ENCODE data around the gene ADH6.
"Not testable (repeated sequence)": the region's sequence is repeated elsewhere in the genome, so short reads cannot be mapped to it uniquely, and the experiment has no call there.

The ADH6 gene

GRCh38 chr4:99219072-99219471 is at the start of gene ADH6:
Gene ADH6, minus strand, starts transcription at chr4:99219246. Its CDS starts 94 bp downstream, at chr4:99219152.
- DNase-seq: no peak

- no peak for DNase-seq
Measured at GRCh38 chr4:99264927-99265326, 45.9 kb upstream of the ADH6 start.

GRCh38 chr4:99252746-99253145 is 33.7 kb upstream of the ADH6 start:
- no peak for DNase-seq

GRCh38 chr4:99248714-99249113 is 29.7 kb upstream of the ADH6 start:
- DNase-seq: no peak

DNA sequence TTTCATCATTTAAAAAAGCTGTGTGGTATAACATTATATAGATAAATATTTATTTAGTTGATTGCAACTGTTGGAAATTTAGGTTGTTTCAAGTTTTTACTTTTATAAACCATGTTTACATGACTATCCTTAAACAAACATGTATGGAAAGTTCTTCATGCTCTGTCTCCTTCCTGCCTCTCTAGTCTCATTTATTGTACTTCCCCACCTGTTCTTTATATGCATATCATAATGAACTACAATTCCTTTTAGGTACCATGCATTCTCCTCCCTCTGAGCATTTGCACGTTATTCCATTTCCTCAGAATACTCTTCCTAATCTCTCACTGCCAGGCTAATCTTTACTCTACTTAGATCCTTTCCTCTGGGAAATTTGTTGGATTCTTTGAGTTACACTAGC is 16.9 kb upstream of the ADH6 start:
- peak; percentile 8 for DNase-seq

DNA sequence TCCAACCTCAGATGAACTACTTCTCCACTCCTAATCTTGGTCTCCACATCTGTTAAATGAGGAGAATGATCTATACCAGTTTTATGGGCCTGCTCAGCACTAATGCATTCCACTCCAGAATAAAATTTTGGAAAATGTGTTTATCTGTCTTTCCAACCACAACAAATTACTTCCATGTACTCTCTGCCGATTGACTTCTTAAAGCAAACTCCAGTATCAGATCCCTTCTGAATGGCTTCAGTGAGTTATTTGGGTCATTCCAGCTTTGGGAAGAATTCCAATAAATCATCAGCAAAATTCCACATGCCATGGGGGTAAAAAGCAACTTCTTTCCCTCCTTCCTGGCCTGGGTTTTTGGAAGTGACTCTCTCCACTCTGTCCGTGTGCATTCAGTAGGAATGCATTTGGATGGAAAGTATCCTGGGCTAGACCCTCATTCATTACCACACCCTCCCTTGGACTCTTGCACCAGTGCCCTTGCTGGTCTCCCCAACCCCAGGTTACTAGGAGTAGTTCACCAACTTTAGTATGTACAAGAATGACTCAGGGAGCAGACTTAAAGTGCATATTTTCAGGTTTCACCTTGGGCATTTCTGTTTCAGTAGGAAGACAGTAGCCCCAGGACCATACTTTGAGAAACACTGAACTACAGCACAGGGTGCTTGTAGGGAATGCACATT is 15.4 kb upstream of the ADH6 start:
- DNase-seq: no peak

DNA sequence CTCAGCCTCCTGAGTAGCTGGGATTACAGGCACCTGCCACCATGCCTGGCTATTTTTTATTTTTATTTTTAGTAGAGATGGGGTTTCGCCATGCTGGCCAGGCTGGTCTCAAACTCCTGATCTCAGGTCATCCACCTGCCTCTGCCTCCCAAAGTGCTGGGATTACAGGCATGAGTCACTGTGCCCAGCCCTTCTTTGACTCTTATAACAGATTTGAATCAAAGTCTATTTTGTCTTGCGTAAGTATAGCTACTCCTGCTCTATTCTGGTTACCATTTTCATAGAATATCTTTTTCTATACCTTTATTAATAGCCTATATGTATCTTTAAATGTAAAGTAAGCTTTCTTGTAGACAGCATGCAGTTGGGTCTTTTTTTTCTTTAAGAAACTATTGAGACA is 14.4 kb upstream of the ADH6 start:
- not testable (repeated sequence) for DNase-seq

DNA sequence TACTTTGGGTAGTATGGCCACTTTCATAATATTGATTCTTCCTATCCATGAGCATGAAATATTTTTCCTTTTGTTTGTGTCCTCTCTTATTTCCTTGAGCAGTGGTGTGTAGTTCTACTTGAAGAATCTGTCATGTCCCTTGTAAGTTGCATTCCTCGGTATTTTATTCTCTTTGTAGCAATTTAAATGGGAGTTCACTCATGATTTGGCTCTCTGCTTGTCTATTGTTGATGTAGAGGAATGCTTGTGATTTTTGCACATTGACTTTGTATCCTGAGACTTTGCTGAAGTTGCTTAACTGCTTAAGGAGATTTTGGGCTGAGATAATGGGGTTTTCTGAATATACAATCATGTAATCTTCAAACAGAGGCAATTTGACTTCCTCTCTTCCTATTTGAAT is 9.7 kb upstream of the ADH6 start:
- not testable (repeated sequence) for DNase-seq

- DNase-seq: not testable (repeated sequence)
Measured at GRCh38 chr4:99227646-99228045, 8.6 kb upstream of the ADH6 start.

GRCh38 chr4:99221980-99222379 is 2.9 kb upstream of the ADH6 start:
- no peak for DNase-seq

- no peak for DNase-seq
Measured at GRCh38 chr4:99219479-99219878, 433 bp upstream of the ADH6 start.

DNA sequence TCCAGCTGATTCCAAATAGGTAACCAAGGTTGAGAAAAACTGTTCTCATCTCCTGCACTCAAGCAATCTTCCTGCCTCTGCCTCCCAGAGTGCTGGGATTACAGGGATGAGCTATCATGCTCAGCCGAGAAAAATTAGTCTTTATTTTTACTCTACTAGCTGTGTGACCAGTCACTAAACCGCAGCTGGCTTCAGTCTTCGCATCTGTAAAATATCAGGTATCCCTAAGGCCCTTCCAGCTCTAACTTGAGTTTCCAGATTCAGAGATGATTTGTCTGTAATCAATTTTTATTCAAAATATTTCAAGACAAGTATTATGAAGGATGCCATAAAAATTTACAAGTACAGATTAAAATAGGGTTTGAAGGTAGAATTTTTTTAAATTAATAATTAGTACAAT is 3.5 kb downstream of the ADH6 start:
- DNase-seq: no peak

- no peak for DNase-seq
Measured at GRCh38 chr4:99210789-99211188, 8.3 kb downstream of the ADH6 start.

- no peak for DNase-seq
Measured at GRCh38 chr4:99209671-99210070, 9.4 kb downstream of the ADH6 start.

DNA sequence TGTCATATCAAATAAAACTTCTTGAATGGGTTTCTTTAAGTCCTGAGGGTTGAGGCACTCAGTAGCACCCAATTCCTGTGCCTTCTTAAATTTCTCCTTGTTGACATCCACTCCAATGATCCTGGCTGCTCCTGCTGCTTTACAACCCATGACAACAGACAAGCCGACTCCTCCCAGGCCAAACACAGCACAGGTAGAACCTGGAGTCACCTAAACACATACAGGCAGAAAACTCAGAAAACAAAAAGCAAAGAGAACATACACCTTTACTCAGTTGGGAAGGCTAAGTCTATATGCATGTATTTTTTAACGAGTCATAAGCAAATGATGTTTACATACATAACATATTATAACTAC is 10.3 kb downstream of the ADH6 start:
- no peak for DNase-seq

DNA sequence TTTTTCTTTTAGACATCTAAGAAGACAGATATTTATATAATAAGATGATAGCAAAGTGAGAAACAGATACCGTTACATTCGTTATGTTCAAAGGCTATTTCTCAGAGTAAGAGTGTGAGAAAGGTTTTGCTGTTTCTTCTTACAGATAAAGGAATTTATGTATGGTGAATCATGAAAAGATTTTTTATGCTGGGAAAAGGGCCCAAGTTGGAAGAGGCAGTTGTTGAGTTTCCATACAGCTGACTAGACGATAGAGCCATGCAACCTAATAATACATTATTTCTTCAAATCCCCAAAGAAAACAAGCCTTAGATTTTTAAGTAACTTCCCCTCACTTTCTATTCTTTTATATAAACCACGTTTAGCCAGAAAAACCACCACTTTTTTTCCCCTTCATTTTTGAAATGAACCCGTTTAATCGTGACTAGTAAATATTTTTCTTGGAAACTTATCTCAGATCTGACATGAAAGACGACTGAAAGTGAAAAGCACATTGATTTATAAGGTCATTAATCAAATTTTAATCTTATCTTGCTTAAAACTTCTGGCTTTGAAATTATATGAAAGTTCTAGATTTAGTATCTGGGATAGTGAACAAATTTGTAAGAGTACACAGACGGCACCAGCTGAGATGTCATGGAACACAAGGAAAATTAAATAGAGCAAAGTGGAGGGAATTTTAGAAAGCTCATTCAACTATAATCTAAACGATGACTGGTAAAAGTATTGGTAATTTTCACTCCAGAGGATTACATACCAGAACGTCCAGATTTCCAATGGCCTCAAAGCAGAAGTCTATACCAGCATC is 10.9 kb downstream of the ADH6 start:
- DNase-seq: no peak

DNA sequence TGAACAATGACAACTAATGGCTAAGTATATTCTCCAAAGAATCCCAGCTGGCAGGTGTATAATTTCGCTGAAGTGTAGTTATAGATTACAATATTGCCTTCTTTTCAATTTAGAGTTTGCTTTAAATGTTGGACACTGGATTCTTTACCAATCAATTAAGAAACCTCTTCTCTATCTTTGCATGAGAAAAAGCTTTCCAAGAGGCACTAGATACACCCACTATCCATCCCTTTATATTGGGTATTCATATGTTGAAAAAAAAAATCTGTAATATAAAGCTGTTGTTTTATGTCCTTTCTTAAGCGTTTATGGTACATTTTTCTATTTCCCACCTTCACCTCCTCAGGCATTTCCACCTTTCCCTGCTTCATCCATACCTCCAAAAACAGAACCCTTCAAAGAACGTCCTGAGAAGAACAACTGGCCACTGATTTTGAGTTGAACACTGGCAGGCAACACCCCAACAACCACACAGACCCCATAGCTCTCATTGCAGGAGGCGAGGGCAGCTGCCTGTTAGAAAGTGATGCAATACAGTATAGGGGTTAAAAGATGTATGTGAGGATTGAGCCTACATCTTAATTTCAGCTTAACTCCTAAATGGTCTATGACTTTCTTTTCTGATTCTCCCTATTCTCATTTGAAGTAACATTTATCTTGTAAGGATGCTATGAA is 11.8 kb downstream of the ADH6 start:
- DNase-seq: no peak

DNA sequence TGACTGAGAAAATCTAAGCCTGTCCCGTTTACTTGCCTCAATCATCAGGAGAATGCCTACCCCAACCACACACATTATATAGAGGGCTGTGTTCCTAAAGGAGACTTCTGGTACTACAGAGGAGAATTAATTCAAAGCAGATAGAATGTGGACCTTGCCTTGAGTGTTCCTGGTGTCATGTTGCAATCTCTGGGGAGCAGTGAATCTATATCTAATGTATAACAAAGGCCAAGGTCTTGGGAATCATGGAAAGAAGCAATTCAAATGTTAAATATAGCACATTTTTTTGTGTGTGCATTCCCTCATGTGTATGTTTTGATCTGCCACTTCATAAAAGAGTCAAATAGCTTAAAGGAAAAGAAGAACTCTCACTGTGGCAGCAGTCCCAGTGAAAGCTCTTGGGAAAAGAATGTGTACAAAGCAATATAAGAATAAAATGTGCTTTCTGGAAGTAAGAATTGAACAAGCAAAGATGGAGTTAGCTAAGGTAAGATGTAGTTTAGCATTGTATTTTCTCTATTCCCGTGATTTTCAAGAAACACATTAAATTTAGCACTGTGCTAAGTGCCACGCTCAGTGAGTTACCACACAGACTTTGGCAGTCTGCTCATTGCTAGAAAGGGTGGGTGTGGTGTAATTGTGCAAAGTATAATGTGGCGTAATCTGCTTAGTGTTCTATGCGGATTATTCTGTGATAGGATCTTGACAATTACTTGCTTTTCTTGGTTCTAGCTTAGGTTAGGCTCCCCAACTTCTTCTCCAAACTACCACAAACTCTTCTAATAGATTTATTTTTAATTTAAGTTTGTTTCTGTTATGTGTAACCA is 13.7 kb downstream of the ADH6 start:
- no peak for DNase-seq

- DNase-seq: no peak
Measured at GRCh38 chr4:99202536-99202935, 16.5 kb downstream of the ADH6 start.

DNA sequence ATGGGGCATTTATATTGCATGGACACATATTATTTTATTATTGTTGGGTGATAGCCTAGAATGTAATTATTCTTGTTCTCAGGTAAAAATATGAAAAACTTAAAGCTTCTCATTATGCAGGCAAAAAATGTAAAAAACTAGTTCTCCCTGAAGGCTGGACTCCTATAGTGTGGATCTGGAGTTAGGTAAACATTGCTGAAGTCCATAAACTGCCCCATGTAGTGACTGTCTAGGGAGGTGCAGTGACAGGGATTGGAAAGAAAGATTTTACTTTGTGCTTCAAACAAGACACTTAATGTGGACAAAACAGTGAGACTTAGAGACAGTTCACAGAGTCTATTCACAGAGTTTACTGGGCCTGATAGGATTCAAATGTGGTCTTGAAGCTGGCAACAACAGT is 17.0 kb downstream of the ADH6 start:
- no peak for DNase-seq

DNA sequence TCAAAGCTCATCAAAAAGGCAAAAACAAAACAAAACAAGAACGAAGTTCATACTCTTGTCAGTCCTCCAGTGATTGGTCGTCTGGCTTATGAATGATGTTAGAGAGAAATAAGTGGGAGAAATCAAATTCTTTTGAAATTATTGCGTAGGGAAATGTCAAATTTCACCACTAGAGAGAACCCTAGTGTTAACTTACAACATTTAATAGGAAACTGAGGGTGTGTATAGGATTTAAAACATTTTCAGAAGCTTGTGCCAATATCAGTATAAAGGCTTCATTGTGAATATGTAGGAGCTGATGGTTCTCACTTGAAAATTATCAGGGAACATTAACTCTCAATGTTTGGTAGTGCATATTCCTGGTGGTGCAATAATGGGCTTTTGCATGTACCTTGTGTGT is 17.4 kb downstream of the ADH6 start:
- no peak for DNase-seq

DNA sequence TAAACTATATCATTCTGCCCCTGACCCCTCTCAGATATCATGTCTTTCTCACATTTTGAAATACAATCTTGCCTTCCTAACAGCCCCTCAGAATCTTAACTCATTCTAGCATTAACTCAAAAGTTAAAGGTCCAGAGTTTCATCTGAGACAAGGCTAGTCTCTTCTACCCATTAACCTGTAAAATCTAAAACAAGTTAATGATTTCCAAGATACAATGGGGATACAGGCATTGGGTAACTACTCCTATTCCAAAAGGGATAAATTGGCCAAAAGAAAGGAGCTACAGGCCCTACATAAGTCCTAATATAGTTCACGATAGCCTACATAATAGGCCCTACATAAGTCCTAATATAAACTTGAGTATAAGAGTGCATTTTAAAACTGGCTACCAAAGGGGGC is 18.9 kb downstream of the ADH6 start:
- no peak for DNase-seq

GRCh38 chr4:99190336-99190735 is 28.7 kb downstream of the ADH6 start:
- DNase-seq: no peak
